ENCODE results near the gene TMA16. TPM values are rescaled to one million over a fixed set of nuclear protein-coding genes. Genes with fewer than 3 reads are reported as not detected.

The TMA16 gene
- polyA plus RNA-seq, 3 donors = 16.3 to 20.8 (median 19.1) TPM

DNA sequence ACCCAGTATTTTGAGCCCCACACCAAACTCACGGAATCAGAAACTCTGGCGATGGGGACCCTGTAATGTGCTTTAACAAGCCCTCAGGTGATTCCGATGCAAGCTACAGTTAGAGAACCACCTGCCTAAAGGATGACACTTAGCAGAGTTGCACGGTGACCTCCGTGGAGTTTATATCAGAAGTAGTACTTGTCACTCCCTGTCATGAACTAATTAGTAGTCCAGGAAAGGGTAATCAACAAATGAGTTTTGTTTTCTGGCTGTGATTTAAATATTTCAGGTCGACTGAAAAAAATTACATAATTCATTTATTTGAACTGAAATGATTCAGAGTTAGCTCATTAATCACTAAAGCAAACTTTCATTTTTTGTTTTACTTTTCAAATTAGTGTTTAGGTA, 56.4 kb downstream of the TMA16 start:
- 43 to 62% (median 62%) methylated on average over 6 of the region's 6 CpGs for WGBS, 3 donors
- H3K27ac ChIP-seq (ENCODE audit: low read depth, low read length) = no peak overlapping the region

DNA sequence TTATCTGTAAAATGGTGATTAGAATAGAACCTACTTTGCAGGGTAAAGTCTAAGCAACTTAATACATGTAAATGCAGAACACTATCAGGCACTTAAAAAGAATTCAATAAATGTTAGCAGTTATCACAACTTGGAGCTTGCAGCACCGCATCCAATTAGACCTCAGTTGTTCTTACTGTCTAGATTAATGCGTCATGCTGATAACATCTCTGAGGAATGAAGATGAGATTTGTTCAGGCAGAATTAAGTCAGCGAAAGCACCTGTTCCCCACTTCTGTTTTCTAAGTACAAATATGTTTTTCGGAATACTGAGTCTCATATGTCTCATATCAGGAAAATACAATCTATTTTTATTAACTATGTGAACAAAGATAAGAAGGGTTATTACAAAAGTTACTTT, 58.7 kb downstream of the TMA16 start:
- WGBS, 3 donors = 57 to 82% (median 80%) methylated on average over 4 of the region's 4 CpGs
- no peak overlapping the region for H3K27ac ChIP-seq (ENCODE audit: low read depth, low read length)

DNA sequence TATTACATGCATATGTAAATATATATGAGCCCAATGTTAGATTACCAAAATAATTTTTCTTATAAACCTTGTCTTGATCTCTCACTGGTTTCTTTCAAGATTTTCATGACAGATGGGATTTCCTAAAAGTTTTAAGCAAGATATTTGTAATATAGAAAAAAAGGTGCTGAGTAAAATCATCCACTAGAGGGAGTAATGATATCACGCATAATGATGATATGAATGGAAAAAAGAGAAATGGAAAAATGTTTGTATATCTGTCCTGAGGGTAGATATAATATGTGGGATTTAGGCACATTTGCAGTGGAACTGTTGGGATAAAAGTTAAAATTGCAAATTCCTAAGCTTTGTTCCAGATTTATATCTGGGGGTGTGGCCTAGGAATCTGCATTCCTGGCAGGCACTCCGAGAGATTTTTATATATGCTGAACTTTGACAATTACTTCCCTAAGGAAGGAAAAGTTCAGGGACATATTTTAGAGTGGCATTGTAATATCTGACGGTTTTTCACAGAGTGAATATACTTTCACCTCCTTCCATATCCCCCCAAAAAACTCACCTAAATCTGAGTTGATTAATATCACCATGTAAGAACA, 60.5 kb downstream of the TMA16 start:
- WGBS, 3 donors = 27 to 29% (median 28%) methylated on average over 3 of the region's 3 CpGs
- no peak overlapping the region for H3K27ac ChIP-seq (ENCODE audit: low read depth, low read length)

GRCh38 chr4:163556177-163556576, 61.7 kb downstream of the TMA16 start:
- no peak overlapping the region for H3K27ac ChIP-seq (ENCODE audit: low read depth, low read length)
- WGBS, 3 donors = 34 to 40% (median 39%) methylated on average over 2 of the region's 2 CpGs

DNA sequence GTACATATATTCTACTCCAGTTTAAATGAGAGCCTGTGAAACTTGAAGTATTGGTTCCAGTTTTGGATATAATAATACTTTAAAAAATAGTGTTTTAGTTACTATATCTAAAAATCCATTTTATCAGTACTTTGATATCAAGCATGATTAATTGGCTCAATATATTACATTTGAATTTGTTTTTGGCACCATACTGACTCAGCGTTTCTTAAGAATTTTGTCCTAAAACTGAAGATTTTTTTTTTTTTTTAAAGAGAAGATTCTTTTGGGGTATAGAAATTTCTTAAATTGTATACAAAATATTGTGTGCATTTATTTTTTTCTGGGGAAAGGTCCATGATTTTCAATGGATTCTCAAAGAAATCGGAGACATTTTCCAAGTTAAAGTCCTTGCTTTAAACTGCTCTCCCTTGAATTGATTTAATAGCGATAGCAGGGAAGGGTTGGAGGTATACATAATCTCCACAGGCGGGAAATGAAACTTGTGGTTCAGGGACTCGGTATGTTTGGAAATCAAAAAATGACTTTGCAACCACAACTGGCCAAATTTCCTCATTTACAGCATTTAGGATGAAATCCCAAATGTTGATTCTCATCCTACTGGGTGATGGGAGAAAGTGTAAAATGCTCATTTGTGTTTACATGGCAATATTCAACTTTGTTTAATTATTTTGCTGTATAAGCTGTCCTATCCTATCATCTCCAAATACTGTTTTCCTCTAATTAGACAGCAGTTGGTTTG, 62.3 kb downstream of the TMA16 start:
- WGBS, 3 donors = 49 to 60% (median 54%) methylated on average over 5 of the region's 5 CpGs
- H3K27ac ChIP-seq (ENCODE audit: low read depth, low read length) = no peak overlapping the region

- no peak overlapping the region for H3K27ac ChIP-seq (ENCODE audit: low read depth, low read length)
- WGBS, 3 donors = 13 to 23% (median 14%) methylated on average over 6 of the region's 6 CpGs
These were observed 64.1 kb downstream of the TMA16 start for GRCh38 chr4:163558539-163559044.

- no peak overlapping the region for H3K27ac ChIP-seq (ENCODE audit: low read depth, low read length)
- 89 to 95% (median 90%) methylated on average over 2 of the region's 2 CpGs for WGBS, 3 donors
These were observed 68.0 kb downstream of the TMA16 start for GRCh38 chr4:163562496-163562895.

GRCh38 chr4:163563592-163563991, 69.1 kb downstream of the TMA16 start:
- WGBS, 3 donors = 84 to 90% (median 89%) methylated on average over 6 of the region's 6 CpGs
- no peak overlapping the region for H3K27ac ChIP-seq (ENCODE audit: low read depth, low read length)

- WGBS, 3 donors = 73 to 92% (median 91%) methylated on average over 2 of the region's 2 CpGs
- no peak overlapping the region for H3K27ac ChIP-seq (ENCODE audit: low read depth, low read length)
These were observed 69.8 kb downstream of the TMA16 start for GRCh38 chr4:163564221-163564720.

DNA sequence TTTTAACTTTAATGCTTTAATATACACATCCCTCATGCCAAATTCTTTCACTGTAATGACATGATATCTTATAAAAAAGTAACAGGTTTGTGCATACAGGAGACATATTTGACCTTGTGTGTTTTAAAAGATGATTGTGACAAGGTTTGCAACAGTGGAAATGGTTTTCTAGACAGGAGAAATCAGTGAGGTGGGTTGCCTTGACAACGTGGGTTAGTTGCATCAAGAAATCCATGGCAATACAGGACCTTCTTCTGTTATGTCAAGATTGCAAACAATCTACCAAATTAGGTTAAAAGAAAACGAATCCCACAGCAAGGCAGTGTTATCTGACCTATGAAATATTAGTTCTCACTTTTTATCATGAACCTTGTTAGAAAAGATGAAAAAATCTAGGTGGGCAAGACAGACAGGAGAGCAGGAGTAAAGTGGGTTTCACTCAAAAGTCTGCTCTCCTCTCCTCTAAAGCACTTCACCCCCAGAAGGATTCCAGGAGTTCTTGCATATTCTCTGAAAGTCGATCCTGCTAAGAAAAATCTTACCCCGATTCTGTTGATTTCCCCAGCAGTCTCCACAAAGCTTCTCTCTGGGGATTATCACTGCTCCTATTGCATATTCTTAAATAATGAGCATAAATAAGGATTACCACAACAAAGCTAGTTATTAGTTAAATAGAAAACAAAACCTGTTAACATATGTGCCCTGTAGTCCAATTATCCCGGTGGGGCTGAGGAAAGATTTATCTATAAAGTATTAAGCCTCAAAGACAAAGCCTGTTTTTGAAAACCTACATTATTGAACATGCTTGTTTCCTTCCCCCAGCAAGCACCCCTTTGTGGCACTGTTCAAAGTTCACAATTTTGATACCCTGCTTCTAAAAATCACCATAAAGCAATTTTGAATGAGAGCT, 71.0 kb downstream of the TMA16 start:
- WGBS, 3 donors = 27 to 45% (median 38%) methylated on average over 5 of the region's 5 CpGs
- H3K27ac ChIP-seq (ENCODE audit: low read depth, low read length) = no peak overlapping the region

GRCh38 chr4:163566257-163566796, 71.8 kb downstream of the TMA16 start:
- 39 to 82% (median 73%) methylated on average over 4 of the region's 4 CpGs for WGBS, 3 donors
- no peak overlapping the region for H3K27ac ChIP-seq (ENCODE audit: low read depth, low read length)

- H3K27ac ChIP-seq (ENCODE audit: low read depth, low read length) = no peak overlapping the region
- WGBS, 3 donors = 63 to 80% (median 79%) methylated on average over 2 of the region's 2 CpGs
These were observed 74.4 kb downstream of the TMA16 start for GRCh38 chr4:163568843-163569242.

Other genes with a start within 250 kb of the TMA16 start
- 1 to 10 TPM; 2.1 to 9.2 (median 7.6) TPM for gene NPY1R, start 162.1 kb upstream of the TMA16 start, polyA plus RNA-seq
- gene NPY5R, start 150.8 kb upstream of the TMA16 start, polyA plus RNA-seq = 1 to 10 TPM in 2 of 3 donors, under 1 TPM in 1; 0.12 to 3.1 (median 1.0) TPM
- gene TKTL2, start 20.9 kb upstream of the TMA16 start, polyA plus RNA-seq = under 1 TPM in 1 of 3 donors, not detected in 2; 0.03 TPM

Data from adipose tissue (tissue), 3 donors.